GM19463 (cell line): ENCODE results near the gene DMAC2.
"Not testable (repeated sequence)": the region's sequence is repeated elsewhere in the genome, so short reads cannot be mapped to it uniquely, and the experiment has no call there.

Experiments used
- ATAC-seq: cut with Tn5 transposase; IDR thresholded peaks from one replicate; pipeline ENCODE4 v1.9.1; 2021; ENCODE audit warnings: mild to moderate bottlenecking, moderate library complexity; ENCODE audit not compliant: unreplicated experiment

Gene DMAC2

GRCh38 chr19:41443813-41444455 is 4.2 kb upstream of the DMAC2 start:
- ATAC-seq: no peak

- ATAC-seq: no peak
Measured at GRCh38 chr19:41442473-41443355, 3.0 kb upstream of the DMAC2 start, which contains the start of gene ERICH4. Gene ERICH4, plus strand, starts transcription at chr19:41443156. Its CDS starts 14 bp downstream, at chr19:41443170.

GRCh38 chr19:41441321-41441945 is 1.7 kb upstream of the DMAC2 start:
- no peak for ATAC-seq

GRCh38 chr19:41437944-41438574 is 1.7 kb downstream of the DMAC2 start:
- no peak for ATAC-seq

- ATAC-seq: no peak
Measured at GRCh38 chr19:41436674-41436951, 3.1 kb downstream of the DMAC2 start.

- ATAC-seq: no peak
Measured at GRCh38 chr19:41435936-41436673, 3.6 kb downstream of the DMAC2 start.

GRCh38 chr19:41435376-41435775 is 4.3 kb downstream of the DMAC2 start:
- ATAC-seq: not testable (repeated sequence)

- ATAC-seq: no peak
Measured at GRCh38 chr19:41434450-41434849, 5.3 kb downstream of the DMAC2 start.

- ATAC-seq: no peak
Measured at GRCh38 chr19:41433171-41433570, 6.5 kb downstream of the DMAC2 start.

GRCh38 chr19:41431426-41432386 is 8.0 kb downstream of the DMAC2 start:
- ATAC-seq: no peak

- ATAC-seq: no peak
Measured at GRCh38 chr19:41430922-41431321, 8.8 kb downstream of the DMAC2 start.

GRCh38 chr19:41428481-41428859 is 11.2 kb downstream of the DMAC2 start:
- no peak for ATAC-seq

GRCh38 chr19:41427647-41428480 is 11.8 kb downstream of the DMAC2 start:
- no peak for ATAC-seq

GRCh38 chr19:41426952-41427646 is 12.6 kb downstream of the DMAC2 start, which contains the start of gene B3GNT8:
Gene B3GNT8, minus strand, starts transcription at chr19:41427374. Its CDS starts 596 bp downstream, at chr19:41426778.
- ATAC-seq: no peak

- ATAC-seq: no peak
Measured at GRCh38 chr19:41426116-41426841, 13.4 kb downstream of the DMAC2 start.

GRCh38 chr19:41425174-41426115 is 14.3 kb downstream of the DMAC2 start:
- no peak for ATAC-seq
